Bone marrow (tissue), 2 donors: ENCODE data around the gene CHCHD5.
"Not testable (repeated sequence)": the region's sequence is repeated elsewhere in the genome, so short reads cannot be mapped to it uniquely, and the experiment has no call there.

Experiments
- DNase-seq, 2 donors: peaks; one replicate each; lab custom pipeline; 2025; lab: John Stamatoyannopoulos, UW

The CHCHD5 gene

GRCh38 chr2:112584134-112584890 is at the start of gene CHCHD5:
TSS of gene CHCHD5 (plus strand) at chr2:112584609. CDS start at chr2:112584648, 39 bp downstream.
- DNase-seq = peak; percentile 82 to 96

- DNase-seq = no peak
Measured at GRCh38 chr2:112534826-112535225, 49.6 kb upstream of the CHCHD5 start.

- DNase-seq = not testable (repeated sequence)
Measured at GRCh38 chr2:112536665-112537064, 47.7 kb upstream of the CHCHD5 start.

GRCh38 chr2:112539306-112539705 is 45.1 kb upstream of the CHCHD5 start:
- no peak for DNase-seq

GRCh38 chr2:112540906-112541305 is 43.5 kb upstream of the CHCHD5 start:
- no peak for DNase-seq

GRCh38 chr2:112541315-112542122 is 42.9 kb upstream of the CHCHD5 start:
- DNase-seq = peak; percentile 11 to 74

- peak; percentile 46 to 96 for DNase-seq
Measured at GRCh38 chr2:112542123-112542983, 42.1 kb upstream of the CHCHD5 start, which contains the start of gene POLR1B. TSS of gene POLR1B (plus strand) at chr2:112542465. CDS start at chr2:112542495, 30 bp downstream.

- DNase-seq = no peak
Measured at GRCh38 chr2:112542984-112543661, 41.3 kb upstream of the CHCHD5 start.

- DNase-seq = no peak
Measured at GRCh38 chr2:112547333-112547732, 37.1 kb upstream of the CHCHD5 start.

GRCh38 chr2:112548980-112549379 is 35.4 kb upstream of the CHCHD5 start:
- DNase-seq = no peak

GRCh38 chr2:112566104-112566503 is 18.3 kb upstream of the CHCHD5 start:
- no peak for DNase-seq

- DNase-seq = not testable (repeated sequence)
Measured at GRCh38 chr2:112566508-112566907, 17.9 kb upstream of the CHCHD5 start.

GRCh38 chr2:112572005-112572404 is 12.4 kb upstream of the CHCHD5 start:
- no peak for DNase-seq

- no peak for DNase-seq
Measured at GRCh38 chr2:112577756-112578155, 6.7 kb upstream of the CHCHD5 start.

GRCh38 chr2:112579241-112579640 is 5.2 kb upstream of the CHCHD5 start:
- no peak for DNase-seq

- no peak for DNase-seq
Measured at GRCh38 chr2:112580084-112580483, 4.3 kb upstream of the CHCHD5 start.

GRCh38 chr2:112582314-112582746 is 2.1 kb upstream of the CHCHD5 start:
- peak in 1 of 2 donors; percentile 50 for DNase-seq

GRCh38 chr2:112583497-112584133 is 794 bp upstream of the CHCHD5 start:
- DNase-seq = no peak

- DNase-seq = no peak
Measured at GRCh38 chr2:112584891-112585250, 462 bp downstream of the CHCHD5 start.

- no peak for DNase-seq
Measured at GRCh38 chr2:112585400-112585799, 991 bp downstream of the CHCHD5 start.

GRCh38 chr2:112585873-112586464 is 1.6 kb downstream of the CHCHD5 start:
- no peak for DNase-seq
